Glomerular visceral epithelial cell (primary cell): Measurements from ENCODE around the gene RXFP2.

Source experiments
- DNase-seq: peaks from one replicate; pipeline ENCODE4 v3.0.0-alpha.2; 2016; ENCODE audit errors: extremely low spot score

The RXFP2 gene

GRCh38 chr13:31767175-31767900 is 28.0 kb downstream of the RXFP2 start:
- peak; percentile 86 for DNase-seq

DNA sequence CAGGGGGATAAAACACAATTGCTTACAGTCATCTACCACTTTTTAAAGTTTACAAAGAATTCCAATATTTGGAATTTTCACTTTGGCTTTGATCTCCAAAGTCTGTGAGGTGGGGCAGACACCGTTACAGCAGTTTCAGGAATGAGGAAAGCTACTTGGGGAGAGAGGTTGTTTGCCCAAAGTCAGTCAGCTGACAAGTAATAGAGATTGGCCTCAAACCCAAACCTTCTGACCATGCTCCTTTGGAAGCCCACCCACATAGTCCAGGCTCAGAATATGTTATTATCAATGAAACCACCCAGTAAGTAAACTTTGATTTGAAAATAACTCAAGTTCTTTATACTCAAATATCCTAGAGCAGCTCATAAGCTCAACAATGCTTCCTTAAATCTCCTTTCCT is 29.0 kb downstream of the RXFP2 start:
- no peak for DNase-seq

DNA sequence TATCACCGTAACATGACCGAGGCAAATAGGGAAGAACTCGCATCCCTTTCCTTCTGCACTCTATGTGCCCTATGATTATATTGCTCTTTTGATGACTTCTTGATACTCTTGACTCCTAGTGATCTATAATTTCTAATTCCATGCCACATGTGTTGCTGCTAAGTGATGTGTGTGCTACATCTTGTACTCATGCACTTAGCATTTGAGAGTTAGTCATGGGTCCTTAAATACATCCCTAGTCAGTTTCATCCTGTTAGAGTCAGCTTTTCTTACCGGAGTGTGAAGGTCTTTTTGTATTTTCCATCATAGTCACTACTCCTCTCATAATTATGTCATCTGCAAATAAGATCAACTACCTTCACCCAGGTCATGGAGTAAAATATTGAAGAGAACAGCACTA is 30.2 kb downstream of the RXFP2 start:
- DNase-seq: no peak

- DNase-seq: no peak
Observed at GRCh38 chr13:31772231-31772630, 32.9 kb downstream of the RXFP2 start.

DNA sequence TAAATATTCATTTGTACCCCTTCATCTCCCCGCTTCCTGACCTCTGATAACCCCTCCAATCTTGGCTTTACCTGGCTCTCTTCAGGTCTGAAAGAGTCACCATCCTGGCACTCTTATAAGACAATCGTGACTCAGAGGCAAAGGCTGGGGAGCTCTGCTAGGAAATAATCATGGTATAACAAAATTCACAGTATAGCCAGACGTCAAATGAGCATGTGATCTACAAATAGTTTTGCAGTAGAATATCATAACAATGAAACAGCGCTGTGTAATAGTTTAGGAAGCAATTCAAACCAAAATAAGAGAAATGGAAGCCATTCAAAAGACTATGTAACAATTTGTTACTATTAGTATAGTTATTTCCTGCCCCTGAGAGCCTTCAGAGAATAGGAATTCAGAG is 34.2 kb downstream of the RXFP2 start:
- no peak for DNase-seq

GRCh38 chr13:31774186-31774750 is 34.9 kb downstream of the RXFP2 start:
- no peak for DNase-seq

- no peak for DNase-seq
Observed at GRCh38 chr13:31775148-31775547, 35.8 kb downstream of the RXFP2 start.

DNA sequence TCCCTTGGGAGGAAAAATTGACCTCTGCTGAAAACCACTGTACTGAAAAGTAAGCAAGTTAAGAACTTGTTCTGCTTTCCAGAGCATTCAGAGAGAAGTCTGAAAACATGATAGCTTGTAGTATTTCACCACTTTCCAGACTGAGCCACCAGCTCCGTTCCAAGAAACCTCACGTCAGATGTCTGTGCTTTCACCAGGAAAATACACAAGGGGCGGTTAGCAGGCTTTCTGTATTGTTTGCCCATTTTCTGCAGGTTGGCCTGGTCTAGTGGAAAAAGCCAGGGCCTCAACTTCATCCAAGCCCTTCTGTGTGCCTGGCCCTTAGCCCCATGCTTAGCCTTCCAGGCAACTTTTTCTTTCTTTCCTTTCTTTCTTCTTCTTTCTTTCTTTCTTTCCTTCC is 36.4 kb downstream of the RXFP2 start:
- DNase-seq: no peak

GRCh38 chr13:31781064-31781463 is 41.7 kb downstream of the RXFP2 start:
- DNase-seq: no peak

- DNase-seq: no peak
Observed at GRCh38 chr13:31786011-31786410, 46.7 kb downstream of the RXFP2 start.

DNA sequence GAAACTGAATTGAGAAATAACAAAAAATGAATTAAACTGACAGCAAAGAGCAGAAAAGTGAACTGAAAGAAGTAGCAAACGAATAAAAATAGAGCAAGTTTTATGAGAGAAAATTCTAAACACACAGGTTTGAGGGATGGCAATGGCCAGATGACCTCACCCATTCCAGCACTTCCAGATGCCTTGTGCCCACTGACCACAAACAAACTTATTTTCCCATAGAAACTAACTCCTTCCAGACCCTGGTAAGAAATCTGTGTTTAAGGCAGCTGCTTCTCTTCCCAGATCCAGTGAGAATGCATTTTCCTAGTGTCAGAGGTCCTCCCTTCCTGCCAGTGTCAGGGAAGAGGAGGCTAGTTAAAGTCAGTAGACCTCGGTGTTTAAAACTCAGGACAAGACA is 51.7 kb downstream of the RXFP2 start:
- peak; percentile 40 for DNase-seq

DNA sequence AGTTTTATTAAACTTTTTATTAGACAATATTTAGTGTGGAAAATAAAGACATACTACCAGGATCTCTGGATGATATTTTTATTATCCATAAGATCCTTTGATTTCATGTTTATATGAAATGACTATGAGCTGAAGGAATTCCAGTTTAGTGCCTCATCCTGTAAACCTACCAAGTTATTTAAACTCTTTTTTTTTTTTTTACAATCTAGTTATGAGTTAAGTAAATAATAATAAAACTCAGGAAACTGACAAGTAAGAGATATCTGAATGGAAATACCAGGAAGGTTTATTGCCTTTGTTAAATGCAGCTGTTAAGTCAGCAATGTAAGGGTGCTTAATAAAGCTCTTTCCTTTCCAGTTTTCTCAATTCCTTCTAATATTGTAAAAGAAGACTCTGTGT is 53.9 kb downstream of the RXFP2 start:
- no peak for DNase-seq

GRCh38 chr13:31794452-31794851 is 55.1 kb downstream of the RXFP2 start:
- no peak for DNase-seq

DNA sequence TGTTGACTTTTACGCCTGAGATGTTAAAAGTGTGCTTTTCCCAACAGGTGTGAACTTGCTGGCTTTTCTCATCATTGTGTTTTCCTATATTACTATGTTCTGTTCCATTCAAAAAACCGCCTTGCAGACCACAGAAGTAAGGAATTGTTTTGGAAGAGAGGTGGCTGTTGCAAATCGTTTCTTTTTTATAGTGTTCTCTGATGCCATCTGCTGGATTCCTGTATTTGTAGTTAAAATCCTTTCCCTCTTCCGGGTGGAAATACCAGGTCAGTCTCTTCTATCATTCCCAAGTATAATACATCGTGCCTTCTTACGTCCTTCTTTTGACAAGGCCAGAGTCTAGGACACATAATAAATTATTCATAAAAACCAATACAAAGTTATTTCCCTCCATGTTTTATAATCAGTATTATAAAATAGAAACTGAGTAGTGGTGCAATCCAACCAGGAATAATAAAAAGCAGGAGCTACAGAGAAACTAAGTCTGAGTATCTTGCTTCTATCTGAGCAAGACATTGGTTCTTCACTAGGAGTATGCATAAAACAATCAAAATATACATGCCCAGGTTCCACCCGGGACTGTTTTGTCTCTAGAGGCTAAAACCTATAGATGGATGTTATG is 57.9 kb downstream of the RXFP2 start:
- peak; percentile 31 for DNase-seq

GRCh38 chr13:31798189-31798588 is 58.9 kb downstream of the RXFP2 start:
- no peak for DNase-seq

DNA sequence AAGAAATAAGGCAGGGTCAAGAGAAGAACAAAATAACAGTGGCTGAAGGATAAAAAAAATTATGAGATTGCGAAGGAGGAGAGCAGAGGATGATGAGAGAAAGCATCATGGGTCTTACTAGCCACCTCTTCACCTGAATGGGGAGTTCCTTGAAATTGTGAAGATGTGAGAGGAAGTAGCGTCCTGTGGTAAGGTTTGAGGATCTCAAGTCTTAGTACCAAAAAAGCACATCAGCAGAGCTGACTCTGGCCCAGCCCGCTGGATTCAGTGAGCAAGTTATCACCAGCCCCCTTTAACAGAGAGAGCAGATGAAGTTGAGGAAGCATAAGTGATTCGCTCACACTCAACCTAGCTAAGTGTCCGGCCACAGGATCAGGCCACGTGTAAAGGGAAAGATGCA is 61.8 kb downstream of the RXFP2 start:
- no peak for DNase-seq

GRCh38 chr13:31803311-31803710 is 64.0 kb downstream of the RXFP2 start:
- DNase-seq: no peak

DNA sequence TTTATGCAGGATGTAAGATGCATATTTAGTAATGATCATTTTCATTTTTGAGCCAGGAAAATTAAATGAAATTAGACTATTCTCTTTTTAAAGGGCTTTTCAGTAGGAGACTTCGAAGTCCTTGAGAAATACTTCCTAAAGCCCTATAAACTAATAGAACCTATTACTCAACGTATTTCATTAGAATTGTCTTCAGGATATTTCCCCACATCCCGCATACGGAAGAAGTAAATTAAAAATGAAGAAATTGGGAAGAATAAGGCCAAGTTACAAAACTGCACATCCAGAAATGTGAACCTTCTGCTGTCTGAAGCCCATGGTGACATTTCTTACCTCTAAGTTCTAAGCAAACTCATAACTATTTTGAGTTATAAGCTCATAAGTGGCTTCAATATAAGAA is 66.5 kb downstream of the RXFP2 start:
- DNase-seq: no peak

DNA sequence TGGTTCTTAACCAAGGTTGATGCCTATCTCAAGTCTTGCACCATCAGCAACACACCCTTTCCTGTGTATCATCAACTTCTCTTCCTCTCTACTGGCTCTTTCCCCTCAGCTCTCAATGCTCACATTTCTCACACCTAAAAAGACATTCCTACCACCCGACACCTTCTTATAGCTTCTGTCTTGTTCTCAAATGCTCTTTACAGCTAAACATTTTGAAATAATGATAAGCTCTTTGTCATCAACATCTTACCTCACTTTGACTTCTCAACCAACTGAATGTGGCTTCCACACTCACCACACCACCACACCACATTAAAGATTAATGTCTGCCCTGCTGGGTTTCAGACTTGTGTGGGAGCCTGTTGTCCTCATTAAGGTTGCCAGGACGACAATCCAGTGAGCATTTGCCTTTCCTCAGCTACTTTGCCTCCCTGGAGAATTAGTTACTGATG is 67.8 kb downstream of the RXFP2 start:
- DNase-seq: no peak

DNA sequence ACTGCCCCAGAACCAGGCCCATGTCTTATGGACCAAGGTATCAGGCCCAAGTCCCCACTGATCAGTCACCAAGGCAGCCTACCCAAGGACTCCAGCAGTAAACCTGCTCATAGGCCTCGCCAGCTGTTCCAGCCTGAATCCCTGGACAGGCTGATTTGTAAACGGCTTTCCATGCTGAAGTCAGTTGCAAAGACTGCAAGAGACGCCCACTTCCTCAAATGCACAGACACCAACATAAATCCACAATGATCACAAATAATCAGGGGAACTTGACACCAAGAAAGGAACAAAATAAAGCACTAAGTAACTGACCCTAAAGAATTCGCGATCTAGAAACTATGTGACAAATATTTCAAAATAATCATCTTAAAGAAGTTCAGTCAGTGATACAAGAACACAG is 75.2 kb downstream of the RXFP2 start:
- no peak for DNase-seq

- no peak for DNase-seq
Observed at GRCh38 chr13:31815361-31816144, 76.2 kb downstream of the RXFP2 start.

GRCh38 chr13:31818236-31818635 is 78.9 kb downstream of the RXFP2 start:
- DNase-seq: no peak
